Hindlimb muscle (tissue), 1 donor: ENCODE results near the gene MED13L. TPM values are rescaled to one million over a fixed set of nuclear protein-coding genes. Genes with fewer than 3 reads are reported as not detected.

Experiments
- DNase-seq: peaks from one replicate; pipeline ENCODE4 v3.0.0-alpha.2; 2013
- polyA plus RNA-seq: library from polyadenylated mRNA; unstranded; fragments of 120-200 nt; gene quantifications from one replicate; pipeline ENCODE4 v1.2.1, GENCODE V29; 2013; ENCODE audit not compliant: insufficient read length

Gene MED13L
- polyA plus RNA-seq, 1 donor: 48.1 TPM

DNA sequence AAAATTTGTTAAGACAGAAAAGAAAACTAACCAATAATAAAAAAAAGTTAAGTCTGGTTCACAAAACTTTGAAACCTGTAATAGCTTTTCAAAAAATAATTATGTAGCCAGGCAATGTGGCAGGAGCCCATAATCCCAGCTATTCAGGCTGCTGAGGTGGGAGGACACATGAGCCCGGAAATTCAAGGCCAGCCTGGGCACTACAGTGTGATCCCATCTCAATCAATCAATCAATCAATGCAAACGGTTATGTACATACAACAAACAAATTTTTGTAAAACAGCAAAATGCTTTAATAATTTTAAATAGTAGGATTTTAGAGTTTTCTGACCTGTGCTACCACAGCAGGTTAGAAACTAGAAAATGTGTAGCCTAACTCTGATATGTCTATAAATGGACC, 152.4 kb downstream of the MED13L start:
- no peak for DNase-seq

DNA sequence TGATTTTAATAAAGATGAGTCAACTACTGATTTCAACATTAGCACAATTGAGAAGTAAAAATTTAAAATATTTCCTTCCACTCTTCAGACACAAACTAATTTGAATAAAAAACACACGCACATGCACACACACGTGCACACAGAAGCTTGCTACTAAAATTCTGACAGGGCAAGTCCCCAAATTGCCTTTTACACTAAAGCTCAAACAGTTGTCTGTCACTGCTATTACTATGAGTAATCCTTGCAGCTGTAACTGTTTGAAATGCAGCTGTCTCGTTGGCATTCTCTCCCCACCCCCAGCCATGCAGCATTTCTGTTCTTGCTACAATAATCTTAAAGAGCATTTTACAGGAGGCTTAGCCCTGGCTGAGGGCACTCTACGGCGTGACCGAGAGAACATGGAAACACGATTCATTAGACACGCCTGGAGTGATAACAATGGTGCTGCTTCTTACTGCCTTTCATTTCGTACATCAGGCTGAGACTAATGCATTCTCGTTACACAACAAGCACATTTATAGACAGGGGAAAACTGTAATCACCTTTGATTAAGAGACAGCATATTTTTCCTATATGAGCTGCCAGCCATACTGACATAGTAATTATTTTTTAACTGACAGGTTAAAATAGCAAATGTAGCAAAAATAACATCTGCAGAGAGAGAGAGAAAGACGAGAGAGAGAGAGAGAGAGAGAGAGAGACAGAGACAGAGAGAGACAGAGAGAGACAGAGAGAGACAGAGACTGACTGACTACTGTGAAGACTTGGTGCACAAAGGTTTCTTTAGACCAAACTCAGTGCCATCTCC, 153.8 kb downstream of the MED13L start:
- no peak for DNase-seq

DNA sequence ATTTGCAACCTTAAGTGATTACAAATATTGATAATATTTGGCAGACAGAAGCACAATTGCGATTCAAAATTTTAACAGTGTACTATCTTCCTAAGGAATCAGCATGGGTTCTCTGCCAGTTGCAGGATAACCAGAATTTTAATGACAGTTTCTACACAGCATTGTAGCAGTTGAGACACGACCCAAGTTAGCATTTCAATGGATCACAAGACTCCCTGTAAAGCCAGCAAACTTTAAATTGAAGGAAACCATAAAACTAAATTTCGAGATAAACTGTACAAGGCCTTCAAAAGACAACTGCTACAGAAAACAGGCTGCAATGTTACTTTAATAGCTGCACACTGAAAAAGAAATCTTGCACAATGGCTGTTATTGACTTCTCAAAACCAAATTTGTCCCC, 154.9 kb downstream of the MED13L start:
- no peak for DNase-seq

DNA sequence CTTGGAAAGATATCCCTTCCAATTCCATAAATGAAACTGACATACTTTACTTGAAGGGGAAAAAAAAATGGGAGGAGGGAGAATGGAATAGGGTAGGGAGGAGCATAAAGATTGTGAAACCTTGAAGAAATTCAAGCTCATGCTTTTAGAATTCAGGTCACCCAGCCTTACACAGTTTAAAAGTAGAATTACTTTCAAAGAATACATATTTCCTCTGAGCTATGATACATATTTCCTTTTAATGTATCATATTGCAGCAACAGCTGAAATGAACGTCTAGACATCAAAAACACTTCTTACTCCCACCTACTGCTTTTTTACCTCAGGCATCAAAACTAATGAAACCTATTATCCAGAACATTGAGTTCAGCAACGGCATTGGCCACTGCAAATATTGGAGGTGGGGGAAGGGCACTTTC, 156.0 kb downstream of the MED13L start:
- no peak for DNase-seq

DNA sequence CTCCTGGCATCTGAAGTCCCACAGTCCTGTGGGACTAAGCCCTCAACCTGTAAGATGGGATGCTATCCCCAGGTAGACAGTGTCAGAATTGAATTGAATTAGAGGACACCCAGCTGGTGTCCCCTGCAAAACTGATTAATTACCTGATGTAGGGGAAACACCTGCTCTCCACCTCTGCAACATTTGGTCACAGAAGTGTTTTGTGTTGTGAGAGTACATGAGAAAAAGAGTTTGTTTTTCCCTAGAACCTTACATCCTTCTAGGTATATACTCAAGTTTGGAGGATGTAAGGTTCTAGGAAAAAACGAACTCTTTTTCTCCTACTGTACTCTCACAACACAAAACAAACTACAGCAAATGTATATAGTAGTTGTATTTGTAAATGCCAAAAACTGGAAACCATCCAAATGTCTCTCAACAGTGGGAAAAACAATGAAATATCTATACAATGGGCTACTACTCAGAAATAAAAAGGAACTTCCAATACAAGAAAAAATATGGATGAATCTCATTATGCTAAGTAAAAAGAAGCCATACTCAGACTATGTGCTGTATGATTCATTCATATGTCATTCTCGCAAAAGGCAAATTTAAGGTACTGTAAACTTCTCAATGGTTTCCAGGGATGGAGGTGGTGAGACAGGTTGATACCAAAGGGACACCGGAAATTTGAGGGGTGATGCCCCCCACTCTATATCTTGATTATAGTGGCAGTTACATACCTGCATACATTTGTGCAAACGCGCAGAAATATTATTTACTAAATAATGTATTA, 160.7 kb downstream of the MED13L start:
- no peak for DNase-seq

DNA sequence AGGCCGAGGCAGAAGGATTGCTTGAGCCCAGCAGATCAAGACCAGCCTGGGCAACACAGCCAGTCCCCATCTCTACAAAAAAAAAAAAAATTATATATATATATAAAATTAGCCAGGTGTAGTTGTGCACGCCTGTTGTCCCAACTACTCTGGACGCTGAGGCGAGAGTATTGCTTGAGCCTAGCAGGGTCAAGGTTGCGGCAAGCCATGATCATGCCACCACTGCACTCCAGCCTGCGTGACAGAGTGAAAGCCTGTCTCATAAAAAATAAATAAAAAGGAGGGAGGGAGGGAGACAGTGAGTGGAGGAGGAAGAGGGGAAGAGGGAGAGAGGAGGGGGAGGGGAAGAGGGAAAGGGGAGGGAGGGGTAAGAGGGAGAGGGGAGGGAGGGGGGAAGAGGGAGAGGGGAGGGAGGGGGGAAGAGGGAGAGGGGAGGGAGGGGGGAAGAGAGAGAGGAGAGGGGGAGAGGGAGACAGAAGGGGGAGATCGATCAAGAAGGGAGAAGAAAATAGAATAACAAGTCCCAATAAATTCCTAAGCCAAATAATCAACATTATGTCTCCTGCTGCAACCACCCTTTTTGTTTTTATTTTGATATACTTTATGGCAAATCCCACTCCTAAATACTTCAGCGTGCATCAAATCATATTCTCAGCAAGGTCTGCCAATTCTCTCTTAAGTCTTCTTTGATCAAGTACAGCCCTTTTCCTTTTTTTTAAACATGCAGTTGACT, 163.9 kb downstream of the MED13L start:
- DNase-seq: no peak

DNA sequence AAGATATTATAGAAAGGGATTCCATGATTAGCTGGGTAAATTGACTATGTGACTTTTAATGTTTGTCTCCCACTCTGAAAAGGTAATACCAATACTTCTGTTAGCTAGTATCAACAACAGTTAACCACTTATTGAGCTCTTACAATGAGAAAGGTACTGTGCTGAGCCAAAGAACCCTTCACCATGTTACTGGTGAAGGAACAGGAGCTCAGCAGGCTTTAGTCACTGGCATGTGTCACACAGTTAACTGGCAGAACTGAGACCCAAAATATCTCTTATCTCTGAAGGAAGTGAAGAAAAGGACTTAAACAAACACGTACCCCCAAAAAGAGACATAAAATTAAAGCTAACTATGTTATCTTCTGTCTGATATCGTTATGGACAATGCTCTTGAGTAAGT, 170.6 kb downstream of the MED13L start:
- DNase-seq: no peak

DNA sequence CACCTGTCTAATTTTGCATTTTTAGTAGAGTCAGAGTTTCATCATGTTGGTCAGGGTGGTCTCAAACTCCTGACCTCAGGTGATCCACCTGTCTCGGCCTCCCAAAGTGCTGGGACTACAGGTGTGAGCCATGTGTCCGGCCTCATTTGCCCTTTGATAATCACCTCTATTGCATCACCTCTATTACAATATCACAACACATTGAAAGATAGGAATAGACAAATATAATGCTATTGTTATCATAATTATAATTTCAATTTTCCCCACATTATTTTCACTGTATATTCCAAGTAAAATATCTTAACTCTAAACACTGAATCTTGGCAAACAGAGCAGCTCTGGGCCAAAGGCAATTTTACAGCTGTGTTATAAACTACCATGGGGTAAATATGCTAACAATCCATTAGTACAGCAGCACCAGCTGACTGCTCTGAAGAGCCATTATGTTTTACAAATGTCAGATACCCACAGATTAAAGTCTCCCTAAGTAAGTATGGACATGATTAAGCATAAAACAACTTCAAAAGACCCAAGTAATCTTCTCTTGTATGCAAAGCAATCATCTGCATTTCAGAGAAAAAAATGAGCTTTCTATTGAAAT, 173.2 kb downstream of the MED13L start:
- DNase-seq: no peak

DNA sequence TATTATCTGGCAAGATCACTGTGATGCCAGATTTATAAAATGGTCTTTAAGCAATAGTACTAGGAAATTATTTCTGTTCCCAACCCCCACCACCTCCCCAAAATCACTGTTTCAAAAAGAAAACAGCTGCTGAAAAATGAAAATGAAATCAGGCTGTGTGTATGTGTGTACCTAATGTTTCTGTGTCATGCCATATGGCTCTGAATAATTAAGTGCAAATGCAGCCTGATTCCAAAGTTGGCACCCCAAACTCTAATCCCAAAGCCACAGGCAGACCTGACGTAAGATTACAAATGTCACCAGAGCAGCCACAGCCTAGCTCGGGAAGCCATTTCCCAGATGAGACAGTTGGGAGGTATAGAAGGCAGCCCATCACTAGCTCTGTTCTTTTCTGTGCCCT, 175.5 kb downstream of the MED13L start:
- DNase-seq: no peak

DNA sequence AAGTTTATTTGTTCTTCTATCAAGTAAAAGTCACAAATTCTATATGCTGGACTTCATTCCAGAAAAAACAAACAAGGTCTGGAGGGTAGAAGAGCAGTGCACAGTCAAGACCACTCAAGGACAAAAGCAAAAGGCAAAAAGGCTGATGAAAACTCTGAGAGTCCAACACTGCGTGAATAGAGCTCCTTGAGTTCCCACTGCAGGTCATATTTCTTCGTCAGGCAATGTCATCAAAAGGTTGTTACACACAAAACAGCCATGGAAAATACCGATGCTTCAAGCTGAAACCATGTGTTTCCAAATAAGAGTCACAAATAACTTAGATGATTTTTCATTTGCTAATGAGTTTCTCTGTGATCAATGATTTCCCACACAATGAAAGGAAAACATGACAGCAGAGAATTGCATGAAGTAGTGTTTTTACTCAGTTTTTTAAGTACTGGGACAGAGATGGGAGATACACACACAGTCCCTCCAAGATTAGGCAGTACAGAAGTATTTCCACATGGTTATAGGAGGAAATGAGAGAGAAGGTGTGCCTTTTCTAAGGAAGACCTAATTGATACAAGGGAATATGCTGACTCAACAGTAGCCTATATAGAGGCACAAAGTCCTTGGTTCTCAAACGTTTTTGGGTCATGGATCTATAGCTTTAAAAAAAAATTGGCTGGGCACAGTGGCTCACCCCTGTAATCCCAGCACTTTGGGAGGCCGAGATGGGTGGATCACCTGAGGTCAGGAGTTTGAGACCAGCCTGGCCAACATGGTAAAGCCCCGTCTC, 177.7 kb downstream of the MED13L start:
- DNase-seq: no peak

DNA sequence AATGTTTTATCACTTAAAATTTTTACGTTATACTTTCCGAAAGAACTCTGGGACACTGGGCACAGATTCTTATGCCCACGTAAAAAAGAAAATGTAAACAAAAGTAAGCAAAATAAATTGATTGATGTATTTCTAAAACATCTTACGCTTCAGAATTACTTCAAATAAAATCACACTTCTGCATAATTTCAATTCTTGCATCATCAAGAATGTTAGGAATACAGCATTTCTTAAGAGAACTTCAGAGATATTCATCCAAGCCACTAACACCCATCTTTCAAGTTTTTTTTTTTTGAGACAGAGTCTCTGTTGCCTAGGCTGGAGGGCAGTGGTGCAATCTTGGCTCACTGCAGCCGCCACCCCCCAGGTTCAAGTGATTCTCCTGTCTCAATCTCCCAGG, 180.6 kb downstream of the MED13L start:
- no peak for DNase-seq

DNA sequence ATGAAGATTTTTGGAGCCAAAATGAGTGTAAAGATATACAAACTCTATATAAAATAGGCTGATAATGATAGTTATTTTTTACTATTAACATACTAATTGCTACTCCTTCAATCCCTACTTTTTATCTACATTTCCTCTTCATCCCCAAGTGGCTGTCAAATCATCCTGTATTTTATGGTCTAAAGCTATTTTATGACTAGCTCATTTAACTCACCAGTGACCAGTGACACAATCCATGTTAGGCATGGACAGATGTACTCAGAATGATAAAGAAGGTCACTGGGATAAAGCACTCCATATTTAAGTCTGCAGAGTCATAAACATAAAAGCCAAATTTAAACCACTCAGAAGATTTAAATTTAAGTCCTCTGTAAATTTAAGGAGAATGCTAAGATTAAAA, 183.0 kb downstream of the MED13L start:
- DNase-seq: no peak

DNA sequence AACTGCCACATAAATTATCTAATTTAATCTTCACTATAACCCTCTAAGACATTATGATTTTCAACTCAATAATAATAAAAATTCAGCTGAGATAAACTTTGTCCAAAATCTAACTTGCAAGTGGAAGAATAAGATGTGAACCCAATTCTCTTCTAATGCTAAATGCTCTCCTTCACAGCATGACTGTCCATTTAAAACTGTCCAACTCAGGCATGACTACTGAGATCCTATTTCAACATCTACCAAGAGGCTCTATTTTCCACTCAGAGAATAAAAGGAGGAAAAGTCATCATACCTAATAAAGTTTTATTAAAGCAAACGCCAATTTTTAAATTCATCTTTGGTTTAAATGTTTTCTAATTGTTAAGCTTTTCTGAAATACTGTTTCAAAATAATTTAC, 183.6 kb downstream of the MED13L start:
- DNase-seq: no peak

DNA sequence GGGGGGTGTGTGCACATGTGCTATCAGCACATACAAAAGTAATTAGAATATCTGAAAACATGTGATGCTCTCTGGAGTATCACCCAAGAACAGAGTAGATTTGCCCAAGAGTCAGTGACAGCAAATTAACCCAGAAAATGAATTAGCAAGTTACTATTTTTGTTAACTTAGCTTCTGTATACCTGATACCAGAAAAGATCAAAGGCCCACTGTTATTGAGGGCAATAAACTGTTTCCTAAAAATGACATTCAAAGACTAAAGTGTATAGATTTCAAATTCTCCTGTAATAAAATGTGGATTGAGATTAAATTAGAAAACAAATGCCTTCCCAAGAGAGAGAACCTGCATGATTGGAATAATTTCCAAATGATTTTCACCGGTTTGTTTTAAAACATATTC, 184.7 kb downstream of the MED13L start:
- DNase-seq: no peak

DNA sequence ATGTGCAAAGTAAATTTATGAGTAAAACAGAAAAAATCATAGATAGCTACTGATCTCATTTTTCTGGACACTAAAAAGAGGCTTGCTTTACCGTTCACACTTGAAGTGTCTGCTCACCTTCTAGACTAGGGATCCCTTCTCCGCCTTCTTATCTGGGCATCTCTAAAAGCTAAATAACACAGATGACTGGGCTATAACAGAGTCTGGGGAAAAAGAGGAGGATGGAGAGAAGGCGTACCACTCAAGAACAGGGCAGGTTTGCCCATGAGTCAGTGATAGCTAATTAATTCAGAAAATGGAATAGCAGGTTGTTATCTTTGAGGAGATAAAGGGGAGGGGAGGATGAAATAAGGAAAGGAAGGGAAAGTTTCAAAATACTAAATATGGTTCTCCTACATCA, 185.3 kb downstream of the MED13L start:
- DNase-seq: no peak

DNA sequence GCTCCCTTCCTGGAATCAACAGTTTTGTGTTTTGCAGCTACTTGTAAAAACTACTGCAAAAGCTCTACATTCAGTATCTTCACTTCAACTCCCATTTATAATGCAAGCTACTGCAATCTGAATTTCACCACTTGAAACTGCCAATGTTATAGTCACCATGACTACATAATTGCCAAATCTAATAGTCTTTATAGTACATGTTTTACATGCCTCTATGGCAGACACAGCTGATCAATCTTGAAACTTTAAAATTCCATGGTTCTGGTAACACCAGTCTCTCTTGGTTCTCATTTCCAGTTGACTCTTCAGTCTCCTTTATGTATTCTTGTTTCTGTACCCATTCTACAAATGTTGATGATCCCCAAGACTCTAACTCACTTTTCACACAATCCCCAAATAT, 185.9 kb downstream of the MED13L start:
- DNase-seq: no peak

DNA sequence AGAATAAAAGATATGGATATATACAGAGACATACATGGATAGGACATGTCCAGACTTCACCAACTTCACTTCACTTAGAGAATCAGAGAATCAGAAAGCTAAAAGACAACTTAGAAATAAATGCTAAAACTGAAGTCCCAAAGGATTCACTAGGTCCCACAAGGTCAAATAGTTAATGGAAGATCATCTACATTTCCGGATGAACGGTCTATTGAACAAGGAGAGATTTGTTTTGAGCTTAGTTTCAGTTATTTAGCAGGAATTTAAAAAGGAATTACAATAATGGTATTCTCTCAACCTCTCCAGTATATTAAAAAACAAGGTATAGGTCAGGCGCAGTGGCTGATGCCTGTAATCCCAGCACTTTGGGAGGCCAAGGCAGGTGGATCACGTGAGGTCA, 187.0 kb downstream of the MED13L start:
- no peak for DNase-seq

DNA sequence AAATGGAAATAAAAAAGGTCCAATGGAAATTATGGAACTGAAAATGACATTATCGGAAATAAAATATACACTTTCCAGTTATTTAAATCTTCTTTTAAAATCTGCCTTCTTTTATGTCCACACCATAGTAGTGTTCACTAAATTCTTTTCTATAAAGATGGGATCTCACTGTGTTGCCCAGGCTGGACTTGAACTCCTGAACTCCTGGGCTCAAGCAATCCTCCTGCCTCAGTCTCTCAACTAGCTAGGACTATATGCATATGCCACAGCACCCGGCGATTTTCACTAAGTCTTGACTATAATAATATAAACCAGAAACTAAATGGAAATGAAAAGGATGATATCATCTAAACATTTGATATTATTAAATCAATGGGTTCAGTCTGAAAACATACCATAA, 188.4 kb downstream of the MED13L start:
- DNase-seq: no peak

DNA sequence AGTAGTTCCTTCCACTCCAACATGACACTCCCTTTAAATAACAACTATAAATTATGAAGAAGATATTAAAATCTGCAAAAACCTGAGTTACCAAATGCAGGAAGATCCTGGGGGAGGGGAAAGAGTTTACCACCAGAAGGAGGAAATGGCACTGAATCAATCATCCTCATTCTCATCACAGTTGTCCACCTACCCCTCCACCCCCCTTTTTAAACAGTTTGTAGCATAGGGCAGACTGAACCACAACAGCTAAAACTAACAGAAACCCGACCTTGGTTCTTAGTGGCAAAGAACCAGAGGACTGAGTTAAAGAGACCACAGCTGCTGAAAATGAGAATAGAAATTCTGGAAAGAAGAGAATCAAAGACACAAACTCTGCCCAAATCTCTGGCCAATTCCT, 189.5 kb downstream of the MED13L start:
- no peak for DNase-seq

DNA sequence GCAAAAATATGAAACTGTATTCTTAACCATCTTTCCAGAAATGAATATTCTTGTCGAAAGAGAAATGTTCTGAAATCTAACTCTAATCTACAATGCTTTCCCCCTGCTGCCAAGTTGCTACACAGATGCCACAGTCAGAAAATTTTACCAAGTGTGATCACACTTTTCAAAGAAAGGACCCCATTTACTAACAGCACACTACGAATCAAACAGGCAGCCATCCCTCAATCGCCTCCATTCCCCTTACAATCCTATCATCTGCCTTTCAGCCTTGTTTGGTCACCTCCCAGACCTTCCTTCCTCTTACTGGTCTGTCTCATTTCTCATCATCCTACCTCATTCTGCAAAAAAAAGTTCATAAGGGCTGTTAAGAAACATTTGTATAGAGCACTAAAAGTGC, 190.1 kb downstream of the MED13L start:
- DNase-seq: no peak

DNA sequence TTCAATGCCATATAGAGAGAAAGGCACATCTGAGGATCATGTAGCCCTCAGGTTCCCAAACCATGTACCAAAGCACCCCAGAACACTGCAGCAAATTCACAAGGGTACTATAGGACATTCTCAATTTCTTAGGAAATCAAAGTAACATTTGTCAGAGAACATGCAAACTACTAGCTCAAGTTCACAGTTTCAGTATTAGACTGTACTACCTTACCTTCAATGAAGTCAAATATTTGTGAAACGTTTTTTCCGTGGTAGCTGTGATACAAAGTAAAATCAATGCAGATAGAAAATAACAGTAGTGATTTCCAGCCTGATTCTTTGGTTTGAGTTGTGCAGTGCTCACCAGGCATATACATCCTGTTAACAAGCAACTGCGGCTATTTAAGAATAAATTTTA, 197.1 kb downstream of the MED13L start:
- DNase-seq: no peak

DNA sequence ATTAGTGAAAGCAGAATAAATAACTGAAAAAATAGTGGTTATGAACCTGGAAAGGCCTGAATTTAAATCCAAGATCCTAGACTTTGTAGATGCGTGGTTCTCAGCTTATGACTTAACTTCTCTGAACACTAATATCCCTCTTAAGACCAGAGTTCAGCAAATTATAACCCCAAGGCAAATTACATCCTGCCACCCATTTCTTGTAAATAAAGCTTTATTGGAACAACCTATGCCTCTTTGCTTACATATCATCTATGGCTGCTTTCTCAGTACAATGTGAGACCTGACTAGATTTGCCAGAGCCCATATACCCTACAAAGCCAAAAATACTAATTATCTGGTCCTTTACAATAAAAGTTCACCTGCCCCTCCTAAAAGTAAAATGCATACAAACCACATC, 199.1 kb downstream of the MED13L start:
- DNase-seq: no peak
